Measurements from ENCODE around the gene NDST4. TPM values are rescaled to one million over a fixed set of nuclear protein-coding genes. Genes with fewer than 3 reads are reported as not detected.

The NDST4 gene
- total and polyA plus RNA-seq, 2 of the 4 experiments (the other 2 are of a cell fraction): not detected

DNA sequence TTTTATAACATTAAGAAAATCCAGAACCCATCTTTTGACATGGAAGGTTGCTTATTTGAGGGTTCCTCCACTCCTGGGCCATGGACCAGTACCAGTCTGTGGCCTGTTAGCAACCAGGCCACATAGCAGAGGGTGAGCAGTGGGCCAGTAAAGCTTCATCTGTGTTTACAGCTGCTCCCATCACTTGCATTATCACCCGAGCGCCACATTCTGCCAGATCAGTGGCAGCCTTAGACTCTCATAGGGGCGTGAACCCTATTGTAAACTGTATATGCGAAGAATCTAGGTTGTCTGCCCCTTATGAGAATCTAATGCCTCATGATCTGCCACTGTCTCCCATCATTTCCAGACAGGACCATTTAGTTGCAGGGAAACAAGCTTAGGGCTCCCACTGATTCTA, 58.6 kb downstream of the NDST4 start:
- Histone ChIP-seq H3K4ac (ENCODE audit: low read depth, low read length) (no peak overlapping the region), H3K23ac (ENCODE audit: low read depth, low read length) (no peak overlapping the region), H3K9me1 (ENCODE audit: insufficient read depth, low read length) (no peaks in the 10 kb centered on the region), H3K56ac (ENCODE audit: extremely low read depth, insufficient read depth, low read length) (no peak overlapping the region), H3K4me1 (ENCODE audit: control insufficient read depth, insufficient read depth, low read length) (no peaks in the 10 kb centered on the region), H3K14ac (replicated peaks; ENCODE audit: low read depth, low read length) (no peak overlapping the region), H2AK9ac (replicated peaks; ENCODE audit: low read depth, low read length, poor library complexity) (no peak overlapping the region), H4K8ac (ENCODE audit: low read depth in 2 of 2, low read length in 2 of 2) (no peak overlapping the region), H4K91ac (ENCODE audit: insufficient read depth, low read depth, low read length) (no peak overlapping the region), H4K20me1 (ENCODE audit: insufficient read depth, low read length) (no peaks in the 10 kb centered on the region), H3K4me3 (ENCODE audit: insufficient read depth, low read depth, low read length) (no peak overlapping the region), H3K4me2 (ENCODE audit: low read depth, low read length) (no peak overlapping the region), H2BK5ac (ENCODE audit: low read depth, low read length, poor library complexity, severe bottlenecking) (no peak overlapping the region), H3K18ac (ENCODE audit: low read depth, low read length) (no peak overlapping the region), H3K27ac (ENCODE audit: insufficient read depth, low read length) (no peak overlapping the region), H2BK20ac (ENCODE audit: low read depth, low read length) (no peak overlapping the region), H3K36me3 (ENCODE audit: control insufficient read depth, insufficient read depth, low read length) (no peaks in the 10 kb centered on the region), H3K79me1 (ENCODE audit: low read depth in 1 of 2, low read length in 2 of 2) (no peaks in the 10 kb centered on the region), H3K9ac (ENCODE audit: low read depth, low read length) (no peak overlapping the region), H3K27me3 (ENCODE audit: control insufficient read depth, insufficient read depth, low read length) (no peaks in the 10 kb centered on the region), H2AK5ac (ENCODE audit: low read depth, low read length) (no peak overlapping the region), H2BK120ac (ENCODE audit: low read depth, low read length) (no peak overlapping the region), H2BK15ac (ENCODE audit: low read depth, low read length) (no peak overlapping the region), H4K5ac (ENCODE audit: low read depth, low read length) (no peak overlapping the region), H3K9me3 (ENCODE audit: control insufficient read depth, insufficient read depth, low read length) (no peaks in the 10 kb centered on the region), H2AFZ (replicated peaks; ENCODE audit: low read length, poor library complexity) (no peak overlapping the region)
- CTCF ChIA-PET: interaction anchor here (1.0 kb wide), 1 partner anchor 12 kb away, joined by 3 read pairs; no protein-coding TSS in a partner anchor
- intact Hi-C loops (cut with micrococcal nuclease): no loop called here
- TF ChIP-seq CHD1 (IDR thresholded peaks at IDR 0.05; ENCODE audit: low read depth, low read length) (no peak), MXI1 (IDR thresholded peaks at IDR 0.05; ENCODE audit: borderline replicate concordance, low read depth, low read length) (no peak), RCOR1 (IDR thresholded peaks at IDR 0.05; ENCODE audit: insufficient replicate concordance, low read length) (no peak), NFE2L2 (IDR thresholded peaks at IDR 0.05; ENCODE audit: low read depth, low read length) (no peak), SMC3 (IDR thresholded peaks at IDR 0.05; ENCODE audit: low read depth, low read length) (no peak), MAFK (IDR thresholded peaks at IDR 0.05; ENCODE audit: low read depth, low read length) (no peak), BHLHE40 (IDR thresholded peaks at IDR 0.05; ENCODE audit: low read depth, low read length) (no peak), POLR2A (IDR thresholded peaks at IDR 0.05; ENCODE audit: low read depth, low read length) (no peak), FOS (IDR thresholded peaks at IDR 0.05; ENCODE audit: low read depth, low read length) (no peak), RFX5 (IDR thresholded peaks at IDR 0.05; ENCODE audit: low read depth, low read length) (no peak), MAZ (IDR thresholded peaks at IDR 0.05; ENCODE audit: borderline replicate concordance, low read depth, low read length) (no peak)
- TF ChIP-seq, protein P1, sequence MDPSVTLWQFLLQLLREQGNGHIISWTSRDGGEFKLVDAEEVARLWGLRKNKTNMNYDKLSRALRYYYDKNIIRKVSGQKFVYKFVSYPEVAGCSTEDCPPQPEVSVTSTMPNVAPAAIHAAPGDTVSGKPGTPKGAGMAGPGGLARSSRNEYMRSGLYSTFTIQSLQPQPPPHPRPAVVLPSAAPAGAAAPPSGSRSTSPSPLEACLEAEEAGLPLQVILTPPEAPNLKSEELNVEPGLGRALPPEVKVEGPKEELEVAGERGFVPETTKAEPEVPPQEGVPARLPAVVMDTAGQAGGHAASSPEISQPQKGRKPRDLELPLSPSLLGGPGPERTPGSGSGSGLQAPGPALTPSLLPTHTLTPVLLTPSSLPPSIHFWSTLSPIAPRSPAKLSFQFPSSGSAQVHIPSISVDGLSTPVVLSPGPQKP (IDR thresholded peaks at IDR 0.05; ENCODE audit: borderline replicate concordance, low read depth, low read length): no peak
- TF ChIP-seq, protein P2, sequence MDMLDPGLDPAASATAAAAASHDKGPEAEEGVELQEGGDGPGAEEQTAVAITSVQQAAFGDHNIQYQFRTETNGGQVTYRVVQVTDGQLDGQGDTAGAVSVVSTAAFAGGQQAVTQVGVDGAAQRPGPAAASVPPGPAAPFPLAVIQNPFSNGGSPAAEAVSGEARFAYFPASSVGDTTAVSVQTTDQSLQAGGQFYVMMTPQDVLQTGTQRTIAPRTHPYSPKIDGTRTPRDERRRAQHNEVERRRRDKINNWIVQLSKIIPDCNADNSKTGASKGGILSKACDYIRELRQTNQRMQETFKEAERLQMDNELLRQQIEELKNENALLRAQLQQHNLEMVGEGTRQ (IDR thresholded peaks at IDR 0.05; ENCODE audit: low read depth, low read length): no peak
- TF ChIP-seq, protein P3, sequence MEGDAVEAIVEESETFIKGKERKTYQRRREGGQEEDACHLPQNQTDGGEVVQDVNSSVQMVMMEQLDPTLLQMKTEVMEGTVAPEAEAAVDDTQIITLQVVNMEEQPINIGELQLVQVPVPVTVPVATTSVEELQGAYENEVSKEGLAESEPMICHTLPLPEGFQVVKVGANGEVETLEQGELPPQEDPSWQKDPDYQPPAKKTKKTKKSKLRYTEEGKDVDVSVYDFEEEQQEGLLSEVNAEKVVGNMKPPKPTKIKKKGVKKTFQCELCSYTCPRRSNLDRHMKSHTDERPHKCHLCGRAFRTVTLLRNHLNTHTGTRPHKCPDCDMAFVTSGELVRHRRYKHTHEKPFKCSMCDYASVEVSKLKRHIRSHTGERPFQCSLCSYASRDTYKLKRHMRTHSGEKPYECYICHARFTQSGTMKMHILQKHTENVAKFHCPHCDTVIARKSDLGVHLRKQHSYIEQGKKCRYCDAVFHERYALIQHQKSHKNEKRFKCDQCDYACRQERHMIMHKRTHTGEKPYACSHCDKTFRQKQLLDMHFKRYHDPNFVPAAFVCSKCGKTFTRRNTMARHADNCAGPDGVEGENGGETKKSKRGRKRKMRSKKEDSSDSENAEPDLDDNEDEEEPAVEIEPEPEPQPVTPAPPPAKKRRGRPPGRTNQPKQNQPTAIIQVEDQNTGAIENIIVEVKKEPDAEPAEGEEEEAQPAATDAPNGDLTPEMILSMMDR (conservative IDR thresholded peaks at IDR 0.05; ENCODE audit: low read depth, low read length): no peak
- no peak for ATAC-seq (ENCODE audit: low read depth)
- DNase-seq: no peak
- POLR2A ChIA-PET (ENCODE audit: unreplicated experiment): no interaction called here
- 33% methylated on average over 2 of the region's 4 CpGs; no CpG with 5 or more reads in 1 of the 2 experiments for WGBS, 2 experiments (ENCODE audit: extremely low coverage in 2 of 2, insufficient read length in 1 of 2)
- BruUV-seq (replicated peaks): no TSS peak
- dilution Hi-C loops (cut with HindIII; ENCODE audit: low sequenced_read_pairs, unreplicated experiment): no loop called here
- in situ Hi-C loops (cut with MboI; ENCODE audit: low sequenced_read_pairs): no loop called here
